DLD1 (cell line): ENCODE measurements around the gene DNAJC15.

Experiments
- in situ Hi-C: cut with HindIII; loops from 2 replicates; pipeline ENCODE4 v1.10.0; 2017; ENCODE audit warnings: low sequenced_read_pairs

The DNAJC15 gene

GRCh38 chr13:43145534-43146196 is 122.3 kb downstream of the DNAJC15 start:
- in situ Hi-C loops, result no loop called here

GRCh38 chr13:43146400-43146799 is 123.0 kb downstream of the DNAJC15 start:
- in situ Hi-C loops, result no loop called here

- in situ Hi-C loops, result loop anchor here (10.0 kb wide), 1 partner anchor 256 kb away; no protein-coding TSS in a partner anchor
Measured at GRCh38 chr13:43150369-43151207, 127.2 kb downstream of the DNAJC15 start.

GRCh38 chr13:43153436-43154090 is 130.2 kb downstream of the DNAJC15 start:
- in situ Hi-C loops, result loop anchor here (10.0 kb wide), 1 partner anchor 259 kb away; no protein-coding TSS in a partner anchor

- in situ Hi-C loops, result loop anchor here (10.0 kb wide), 1 partner anchor 259 kb away; no protein-coding TSS in a partner anchor
Measured at GRCh38 chr13:43154156-43154651, 130.8 kb downstream of the DNAJC15 start.

GRCh38 chr13:43154839-43155238 is 131.5 kb downstream of the DNAJC15 start:
- in situ Hi-C loops, result loop anchor here (10.0 kb wide), 1 partner anchor 260 kb away; no protein-coding TSS in a partner anchor

GRCh38 chr13:43156916-43157315 is 133.5 kb downstream of the DNAJC15 start:
- in situ Hi-C loops, result loop anchor here (10.0 kb wide), 1 partner anchor 262 kb away; no protein-coding TSS in a partner anchor

GRCh38 chr13:43157796-43158195 is 134.4 kb downstream of the DNAJC15 start:
- in situ Hi-C loops, result loop anchor here (10.0 kb wide), 1 partner anchor 263 kb away; no protein-coding TSS in a partner anchor

GRCh38 chr13:43158516-43158915 is 135.1 kb downstream of the DNAJC15 start:
- in situ Hi-C loops, result loop anchor here (10.0 kb wide), 1 partner anchor 264 kb away; no protein-coding TSS in a partner anchor

- in situ Hi-C loops, result loop anchor here (10.0 kb wide), 1 partner anchor 264 kb away; no protein-coding TSS in a partner anchor
Measured at GRCh38 chr13:43159026-43159461, 135.7 kb downstream of the DNAJC15 start.
